MCF 10A (cell line): ENCODE measurements around the gene GPX6. TPM values are rescaled to one million over a fixed set of nuclear protein-coding genes. Genes with fewer than 3 reads are reported as not detected.

Source experiments
- BruUV-seq: library from RNA; stranded (reverse); fragments of 400-500 nt; replicated peaks from 2 replicates; lab custom pipeline; 2021; lab: Mats Ljungman, UMichigan
- CTCF ChIA-PET: fragments of 300-600 bp; sonication (Branson Sonifier 250); formaldehyde crosslinking; extraction: SDS; loops from one replicate; lab custom pipeline; 2021; ENCODE audit warnings: antibody characterized with exemption, inconsistent platforms; lab: Yijun Ruan, JAX
- POLR2A ChIA-PET: fragments of 300-600, 350-650 bp; sonication (Branson Sonifier 250); formaldehyde crosslinking; extraction: SDS; loops from one replicate; lab custom pipeline; 2020; ENCODE audit warnings: antibody characterized with exemption, inconsistent platforms; lab: Yijun Ruan, JAX
- DNase-seq: peaks from one replicate; pipeline ENCODE4 v3.0.0-alpha.2; 2018; ENCODE audit not compliant: unreplicated experiment
- H3K27ac Mint-ChIP-seq: one replicate; pipeline ENCODE4 v1.8.0; 2022; ENCODE audit warnings: mild to moderate bottlenecking, low read depth, mixed read lengths; ENCODE audit not compliant: unreplicated experiment
- H3K27me3 Mint-ChIP-seq: one replicate; pipeline ENCODE4 v1.8.0; 2022; ENCODE audit warnings: mixed read lengths; ENCODE audit not compliant: insufficient read depth, unreplicated experiment
- H3K36me3 Mint-ChIP-seq: one replicate; pipeline ENCODE4 v1.8.0; 2022; ENCODE audit warnings: mild to moderate bottlenecking, moderate library complexity, mixed read lengths; ENCODE audit not compliant: insufficient read depth, unreplicated experiment
- H3K4me1 Mint-ChIP-seq: one replicate; pipeline ENCODE4 v1.8.0; 2022; ENCODE audit warnings: mixed read lengths; ENCODE audit not compliant: insufficient read depth, unreplicated experiment
- H3K4me3 Mint-ChIP-seq: one replicate; pipeline ENCODE4 v1.8.0; 2022; ENCODE audit warnings: mild to moderate bottlenecking, moderate library complexity, mixed read lengths; ENCODE audit not compliant: unreplicated experiment
- H3K9me3 Mint-ChIP-seq: one replicate; pipeline ENCODE4 v1.8.0; 2022; ENCODE audit warnings: mixed read lengths; ENCODE audit not compliant: unreplicated experiment
- intact Hi-C: fragments of 100-400 bp; cut with micrococcal nuclease; formaldehyde crosslinking; loops from 2 replicates; pipeline ENCODE4 v1.14.1; 2022
- total RNA-seq: library from RNA; stranded (reverse); gene quantifications from 2 replicates; pipeline ENCODE4 v1.2.3, GENCODE V29; 2022
- TF ChIP-seq, protein P1 (sequence below): fragments of 200-600 bp; IDR thresholded peaks from one replicate; pipeline ENCODE4 v1.8.0; 2022; ENCODE audit warnings: antibody characterized with exemption, mild to moderate bottlenecking; ENCODE audit not compliant: unreplicated experiment

The GPX6 gene
- total RNA-seq, 1 experiment from 2014 or later, result not detected

DNA sequence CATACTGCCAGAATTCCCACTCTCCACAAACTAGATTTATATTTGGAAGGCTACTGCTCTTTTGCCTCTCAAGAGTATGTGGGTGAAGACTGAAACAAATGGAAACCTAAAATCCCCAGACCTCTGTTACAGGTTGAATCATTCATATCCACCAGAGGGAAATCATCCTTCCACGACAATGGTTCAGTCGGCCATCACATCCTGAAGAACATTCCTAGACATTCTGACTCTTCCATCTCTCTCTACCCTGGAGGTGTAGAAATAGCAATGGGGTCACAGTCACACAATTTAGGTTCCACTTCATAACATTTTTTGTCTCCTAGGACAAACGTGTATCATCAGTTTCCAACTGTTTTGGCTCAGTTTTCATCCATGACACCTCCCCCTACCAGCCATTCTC lies 18.7 kb upstream of the GPX6 start:
- intact Hi-C loops, result no loop called here
- DNase-seq, result no peak
- ChIA-PET POLR2A (no interaction called here), CTCF (no interaction called here)
- TF ChIP-seq, protein P1, sequence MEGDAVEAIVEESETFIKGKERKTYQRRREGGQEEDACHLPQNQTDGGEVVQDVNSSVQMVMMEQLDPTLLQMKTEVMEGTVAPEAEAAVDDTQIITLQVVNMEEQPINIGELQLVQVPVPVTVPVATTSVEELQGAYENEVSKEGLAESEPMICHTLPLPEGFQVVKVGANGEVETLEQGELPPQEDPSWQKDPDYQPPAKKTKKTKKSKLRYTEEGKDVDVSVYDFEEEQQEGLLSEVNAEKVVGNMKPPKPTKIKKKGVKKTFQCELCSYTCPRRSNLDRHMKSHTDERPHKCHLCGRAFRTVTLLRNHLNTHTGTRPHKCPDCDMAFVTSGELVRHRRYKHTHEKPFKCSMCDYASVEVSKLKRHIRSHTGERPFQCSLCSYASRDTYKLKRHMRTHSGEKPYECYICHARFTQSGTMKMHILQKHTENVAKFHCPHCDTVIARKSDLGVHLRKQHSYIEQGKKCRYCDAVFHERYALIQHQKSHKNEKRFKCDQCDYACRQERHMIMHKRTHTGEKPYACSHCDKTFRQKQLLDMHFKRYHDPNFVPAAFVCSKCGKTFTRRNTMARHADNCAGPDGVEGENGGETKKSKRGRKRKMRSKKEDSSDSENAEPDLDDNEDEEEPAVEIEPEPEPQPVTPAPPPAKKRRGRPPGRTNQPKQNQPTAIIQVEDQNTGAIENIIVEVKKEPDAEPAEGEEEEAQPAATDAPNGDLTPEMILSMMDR, result no peak
- Mint-ChIP-seq H3K27me3 (peaks cover 3% of the 10 kb centered on the region), H3K4me1 (no peaks in the 10 kb centered on the region), H3K4me3 (no peak overlapping the region), H3K9me3 (no peaks in the 10 kb centered on the region), H3K36me3 (peaks cover 7% of the 10 kb centered on the region), H3K27ac (no peak overlapping the region)
- no TSS peak for BruUV-seq

DNA sequence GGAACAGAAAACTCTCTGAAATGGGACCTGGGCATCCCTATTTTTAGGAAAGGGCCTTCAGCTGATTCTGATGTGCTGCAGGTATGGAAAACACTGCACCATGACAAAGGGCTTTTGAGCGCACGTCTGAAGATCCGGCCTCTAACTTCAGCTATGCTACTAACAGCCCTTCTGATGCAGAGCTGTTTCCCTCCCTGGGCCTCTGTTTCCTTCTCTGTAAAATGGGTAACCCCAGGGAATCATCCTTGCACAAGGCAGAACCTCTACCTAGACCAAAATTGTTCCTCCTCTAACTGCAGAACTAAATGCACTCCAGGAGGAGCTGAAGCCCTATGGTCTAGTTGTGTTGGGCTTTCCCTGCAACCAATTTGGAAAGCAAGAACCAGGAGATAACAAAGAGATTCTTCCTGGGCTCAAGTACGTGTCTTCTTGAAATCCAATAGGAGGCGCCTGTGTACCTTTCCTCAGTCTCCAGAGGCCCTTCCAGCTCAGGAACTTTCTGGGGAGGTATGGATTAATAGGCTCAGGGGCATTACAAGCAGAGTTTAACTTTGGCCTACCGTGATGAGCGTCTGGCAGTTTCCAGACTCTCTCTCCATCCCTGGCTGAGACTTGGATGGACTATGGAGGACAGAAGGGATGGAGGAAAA lies 16.0 kb upstream of the GPX6 start:
- Mint-ChIP-seq H3K36me3 (no peaks in the 10 kb centered on the region), H3K9me3 (no peaks in the 10 kb centered on the region), H3K27ac (no peak overlapping the region), H3K4me1 (no peaks in the 10 kb centered on the region), H3K4me3 (no peak overlapping the region), H3K27me3 (peaks cover 27% of the 10 kb centered on the region)
- TF ChIP-seq, protein P1, result no peak
- CTCF ChIA-PET, result interaction anchor here (1.0 to 1.1 kb wide), 2 partner anchors 9 to 11 kb away, joined by 3 read pairs; no protein-coding TSS in a partner anchor
- peak; percentile 14 for DNase-seq
- intact Hi-C loops, result no loop called here
- POLR2A ChIA-PET, result interaction anchor here (0.6 kb wide), 1 partner anchor 243 kb away, joined by 3 read pairs; no protein-coding TSS in a partner anchor
- no TSS peak for BruUV-seq

DNA sequence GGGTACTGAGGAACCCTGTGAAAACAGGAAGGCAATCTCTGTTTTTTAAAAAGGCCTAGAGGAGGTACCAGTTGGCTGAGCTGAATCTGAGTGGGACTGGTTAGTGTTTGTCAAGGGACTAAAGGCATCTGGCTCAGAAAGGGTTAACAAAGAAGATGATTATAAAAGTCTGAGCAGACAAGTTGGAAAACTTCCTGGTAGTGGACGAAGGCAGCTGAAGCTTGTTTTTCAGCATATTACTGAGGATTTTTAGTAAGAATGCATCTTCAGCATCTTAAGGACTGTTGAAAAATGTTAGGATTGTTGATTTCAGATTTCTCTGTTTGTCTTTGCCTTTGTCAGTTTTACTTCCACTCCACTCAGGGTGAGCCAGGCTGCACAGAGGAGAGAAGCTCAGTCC lies 15.2 kb upstream of the GPX6 start:
- BruUV-seq, result no TSS peak
- H3K4me1 Mint-ChIP-seq, result no peaks in the 10 kb centered on the region
- peaks cover 36% of the 10 kb centered on the region for H3K27me3 Mint-ChIP-seq
- H3K36me3 Mint-ChIP-seq, result no peaks in the 10 kb centered on the region
- ChIA-PET POLR2A (interaction anchor here (0.7 kb wide), 1 partner anchor 163 kb away, joined by 3 read pairs; no protein-coding TSS in a partner anchor), CTCF (interaction anchor here (0.6 to 1.1 kb wide), 3 partner anchors 10 to 1354 kb away, joined by 3 to 5 read pairs (median 3); no protein-coding TSS in a partner anchor)
- no peak overlapping the region for H3K4me3 Mint-ChIP-seq
- intact Hi-C loops, result no loop called here
- no peaks in the 10 kb centered on the region for H3K9me3 Mint-ChIP-seq
- TF ChIP-seq, protein P1, result no peak
- H3K27ac Mint-ChIP-seq, result no peak overlapping the region
- no peak for DNase-seq

DNA sequence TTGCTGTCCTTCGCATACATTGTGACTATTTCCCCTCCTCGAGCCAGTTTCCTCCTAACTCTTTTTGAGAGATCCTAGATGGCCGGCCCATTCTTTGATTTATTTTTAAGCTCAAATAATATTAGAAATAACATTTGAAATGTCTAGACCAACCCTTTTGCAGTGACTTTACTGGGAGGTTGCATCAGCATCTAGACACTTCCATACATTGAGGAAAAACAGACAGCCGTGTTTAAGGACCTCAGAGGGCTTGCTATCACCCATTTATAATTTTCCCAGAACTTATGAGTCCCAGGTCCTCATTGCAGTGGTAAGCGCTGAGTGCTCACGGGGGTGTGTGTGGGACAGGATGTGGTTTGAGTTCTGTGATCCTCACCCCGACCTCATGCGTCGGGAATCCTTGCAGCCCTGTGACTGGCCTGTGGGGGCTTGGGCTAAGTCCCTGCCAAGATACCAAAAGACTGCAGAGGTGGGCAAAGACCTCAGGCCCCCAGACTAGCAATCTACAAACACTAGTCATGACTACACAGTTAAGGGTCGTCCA lies 10.0 kb upstream of the GPX6 start, which contains the start of gene GPX5:
Gene GPX5 (plus strand): TSS at position 386 of the 544 bp plus-strand sequence. CDS start 133 bp downstream, at position 519.
- Mint-ChIP-seq H3K4me3 (no peak within 1 kb of the TSS), H3K27ac (no peak within 1 kb of the TSS), H3K4me1 (no peaks in the 10 kb centered on the region), H3K27me3 (peaks cover 71% of the 10 kb centered on the region), H3K9me3 (no peaks in the 10 kb centered on the region), H3K36me3 (no peaks in the 10 kb centered on the region)
- POLR2A ChIA-PET, result interaction anchor here (1.9 kb wide), 1 partner anchor 12 kb away, joined by 5 read pairs; no protein-coding TSS in a partner anchor
- CTCF ChIA-PET, result no interaction called here
- no TSS peak for BruUV-seq
- DNase-seq, result no peak
- TF ChIP-seq, protein P1, result no peak
- intact Hi-C loops, result no loop called here
